NCI-H345 treated with DMSO at 0.1 percent for 48 hours (cell line): ENCODE data around the gene MYO3B.
"Not testable (repeated sequence)": the region's sequence is repeated elsewhere in the genome, so short reads cannot be mapped to it uniquely, and the experiment has no call there.

Experiments used
- DNase-seq: peaks from one replicate; lab custom pipeline; 2025; ENCODE audit not compliant: unreplicated experiment; lab: John Stamatoyannopoulos, UW

MYO3B gene

GRCh38 chr2:170530803-170531564 lies 353.0 kb downstream of the MYO3B start:
- no peak for DNase-seq

GRCh38 chr2:170531876-170532275 lies 353.9 kb downstream of the MYO3B start:
- DNase-seq, result no peak

- DNase-seq, result no peak
These were observed 355.2 kb downstream of the MYO3B start for GRCh38 chr2:170533156-170533555.

GRCh38 chr2:170535552-170535951 lies 357.6 kb downstream of the MYO3B start:
- no peak for DNase-seq

GRCh38 chr2:170544817-170545216 lies 366.9 kb downstream of the MYO3B start:
- no peak for DNase-seq

GRCh38 chr2:170548304-170548703 lies 370.4 kb downstream of the MYO3B start:
- no peak for DNase-seq

GRCh38 chr2:170550501-170550900 lies 372.6 kb downstream of the MYO3B start:
- DNase-seq, result no peak

GRCh38 chr2:170551899-170552298 lies 374.0 kb downstream of the MYO3B start:
- DNase-seq, result not testable (repeated sequence)

- DNase-seq, result no peak
These were observed 375.8 kb downstream of the MYO3B start for GRCh38 chr2:170553748-170554147.

- no peak for DNase-seq
These were observed 376.5 kb downstream of the MYO3B start for GRCh38 chr2:170554278-170554955.

- no peak for DNase-seq
These were observed 385.0 kb downstream of the MYO3B start for GRCh38 chr2:170562928-170563327.

- no peak for DNase-seq
These were observed 385.5 kb downstream of the MYO3B start for GRCh38 chr2:170563401-170563800.

- DNase-seq, result no peak
These were observed 388.2 kb downstream of the MYO3B start for GRCh38 chr2:170566138-170566537.

GRCh38 chr2:170567429-170567828 lies 389.5 kb downstream of the MYO3B start:
- DNase-seq, result no peak

- DNase-seq, result no peak
These were observed 390.6 kb downstream of the MYO3B start for GRCh38 chr2:170568511-170568910.

- DNase-seq, result no peak
These were observed 393.7 kb downstream of the MYO3B start for GRCh38 chr2:170571612-170572011.

GRCh38 chr2:170573671-170574070 lies 395.7 kb downstream of the MYO3B start:
- DNase-seq, result no peak

GRCh38 chr2:170576296-170576695 lies 398.3 kb downstream of the MYO3B start:
- no peak for DNase-seq

GRCh38 chr2:170577356-170577755 lies 399.4 kb downstream of the MYO3B start:
- no peak for DNase-seq

- no peak for DNase-seq
These were observed 400.7 kb downstream of the MYO3B start for GRCh38 chr2:170578606-170579005.

GRCh38 chr2:170579511-170579910 lies 401.6 kb downstream of the MYO3B start:
- no peak for DNase-seq

- no peak for DNase-seq
These were observed 404.4 kb downstream of the MYO3B start for GRCh38 chr2:170582313-170582712.
